HG03139 (cell line): ENCODE measurements around the gene EXOSC7.
"Not testable (repeated sequence)": the region's sequence is repeated elsewhere in the genome, so short reads cannot be mapped to it uniquely, and the experiment has no call there.

Experiments used
- ATAC-seq: cut with Tn5 transposase; IDR thresholded peaks from one replicate; pipeline ENCODE4 v1.9.1; 2021; ENCODE audit not compliant: unreplicated experiment

Gene EXOSC7

GRCh38 chr3:45053805-45054195 lies 77.8 kb downstream of the EXOSC7 start:
- ATAC-seq: not testable (repeated sequence)

DNA sequence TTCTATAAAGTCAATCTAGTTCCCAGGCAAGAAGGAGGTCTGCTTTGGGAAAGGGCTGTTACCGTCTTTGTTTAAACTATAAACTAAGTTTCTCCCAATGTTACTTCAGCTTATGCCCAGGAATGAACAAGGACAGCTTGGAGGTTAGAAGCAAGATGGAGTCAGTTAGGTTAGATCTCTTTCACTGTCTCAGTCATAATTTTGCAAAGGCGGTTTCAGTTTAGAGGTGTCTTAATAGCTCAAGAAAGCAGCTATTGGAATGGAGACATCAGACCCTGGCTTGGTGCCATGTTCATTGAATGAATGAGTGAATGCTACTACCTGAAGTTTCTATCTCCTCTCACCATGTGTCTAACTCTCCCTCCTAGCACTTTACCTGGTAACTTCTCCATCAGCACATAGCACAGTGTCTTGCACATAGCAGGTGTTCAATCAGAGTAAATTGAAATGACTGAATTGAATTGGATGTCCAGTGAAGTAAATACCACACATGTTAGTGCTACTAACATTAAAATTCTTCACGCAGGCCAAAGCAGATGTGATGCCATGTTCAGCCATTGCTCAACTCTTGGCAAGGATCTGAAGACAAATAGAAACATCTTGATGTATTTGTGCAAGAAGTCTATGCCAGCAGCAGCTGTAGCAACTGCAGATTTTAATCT lies 78.3 kb downstream of the EXOSC7 start:
- no peak for ATAC-seq

- ATAC-seq: no peak
Observed at GRCh38 chr3:45055032-45055410, 79.0 kb downstream of the EXOSC7 start.

DNA sequence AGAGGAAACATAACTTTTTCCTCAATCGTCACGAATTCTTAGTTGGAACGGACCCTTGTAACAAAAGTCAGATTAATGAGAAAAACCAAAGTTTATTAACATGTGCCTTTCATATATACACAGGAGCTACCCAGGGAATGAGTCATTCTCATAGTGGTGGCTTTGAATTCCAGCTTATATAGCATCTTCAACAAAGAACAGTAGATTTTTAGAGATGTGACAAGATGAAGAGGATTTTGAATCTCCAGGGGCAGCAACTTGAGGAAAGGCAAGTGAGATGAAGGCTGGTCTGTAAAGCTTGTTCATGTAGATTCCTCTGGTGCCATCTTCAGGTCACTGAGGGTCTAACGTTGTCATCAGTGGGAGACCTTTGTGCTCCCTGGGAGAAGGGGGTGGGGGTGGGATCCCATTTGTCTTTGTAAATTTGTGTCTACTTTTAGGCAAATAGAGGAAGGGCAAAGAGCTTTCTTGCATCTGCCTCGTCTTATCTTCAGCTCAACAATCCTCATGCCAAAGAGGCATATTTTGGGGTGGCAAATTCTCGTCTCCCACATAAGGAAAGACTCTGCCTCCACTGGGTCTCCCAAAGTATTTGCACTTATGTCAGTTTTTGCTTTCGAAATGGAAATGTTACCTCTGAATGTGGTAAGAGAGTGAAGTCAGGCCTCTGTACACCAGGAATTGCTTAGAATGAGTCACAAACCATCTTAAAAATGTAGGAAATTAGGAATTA lies 79.5 kb downstream of the EXOSC7 start:
- no peak for ATAC-seq

- no peak for ATAC-seq
Observed at GRCh38 chr3:45056608-45057301, 80.7 kb downstream of the EXOSC7 start.

DNA sequence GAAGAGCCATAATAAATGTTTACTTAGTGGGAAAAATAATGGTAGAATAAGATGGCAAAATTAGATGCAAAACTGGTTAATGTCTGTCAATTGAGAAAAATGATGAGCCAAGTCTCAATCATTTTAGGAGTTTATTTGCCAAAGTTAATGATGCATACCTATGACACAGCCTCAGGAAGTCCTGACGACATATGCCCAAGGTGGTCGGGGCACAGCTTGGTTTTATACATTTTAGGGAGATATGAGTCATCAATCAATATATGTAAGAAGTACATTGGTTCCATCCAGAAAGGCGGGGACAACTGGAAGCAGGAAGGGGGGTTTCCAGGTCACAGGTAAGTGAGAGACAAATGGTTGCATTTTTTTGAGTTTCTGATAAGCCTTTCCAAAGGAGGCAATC lies 81.5 kb downstream of the EXOSC7 start:
- no peak for ATAC-seq

- ATAC-seq: no peak
Observed at GRCh38 chr3:45059132-45059531, 83.1 kb downstream of the EXOSC7 start.

GRCh38 chr3:45060165-45060892 lies 84.3 kb downstream of the EXOSC7 start:
- ATAC-seq: no peak
